ENCODE results near the gene PCAT7. TPM values are rescaled to one million over a fixed set of nuclear protein-coding genes. Genes with fewer than 3 reads are reported as not detected.

PCAT7 gene
- total RNA-seq, 1 experiment from 2014 or later, result 4.0 TPM

DNA sequence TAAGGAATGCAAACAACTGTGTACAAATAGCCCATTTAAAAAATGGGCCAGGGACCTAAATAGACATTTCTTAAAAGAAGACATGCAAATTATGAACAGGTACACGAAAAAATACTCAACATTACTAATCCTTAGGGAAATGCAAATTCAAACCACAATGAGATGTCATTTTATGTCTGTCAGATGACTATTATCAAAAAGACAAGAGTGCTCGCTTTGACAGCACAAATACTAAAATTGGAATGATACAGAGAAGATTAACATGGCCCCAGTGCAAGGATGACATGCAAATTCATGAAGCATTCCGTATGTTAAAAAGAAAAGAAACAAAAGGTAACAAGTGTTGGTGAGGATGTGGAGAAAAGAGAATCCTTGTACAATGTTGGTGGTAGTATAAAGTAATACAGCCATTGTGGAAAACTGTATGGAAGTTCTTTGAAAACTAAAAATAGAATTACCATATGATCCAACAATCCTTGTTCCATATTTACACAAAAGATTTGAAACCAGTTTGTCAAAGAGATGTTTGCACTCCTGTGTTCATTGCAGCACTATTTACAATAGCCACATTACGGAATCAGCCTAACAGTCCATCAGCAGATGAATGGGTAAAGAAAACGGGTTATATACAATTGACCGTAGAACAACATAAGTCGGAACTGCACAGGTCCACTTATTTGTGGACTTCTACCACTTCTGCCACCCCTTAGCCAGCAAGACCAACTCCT lies 47.2 kb upstream of the PCAT7 start:
- WGBS (ENCODE audit: extremely low coverage, insufficient read length, low lambda C conversion rate), result no CpG with 5 or more reads among the region's 7 CpGs
- no peak overlapping the region for H3K4me3 Mint-ChIP-seq
- H2BK15ac ChIP-seq (ENCODE audit: low read depth, low read length), result no peak overlapping the region

More for the DNA sequence above, 47.2 kb upstream of the PCAT7 start:
- Histone ChIP-seq H3K56ac (ENCODE audit: insufficient read length, low read depth, low read length) (no peak overlapping the region), H3K4ac (ENCODE audit: low read depth, low read length) (no peak overlapping the region), H2BK12ac (ENCODE audit: insufficient read length, low read depth, low read length) (no peak overlapping the region), H4K91ac (ENCODE audit: insufficient read length, low read depth, low read length) (no peak overlapping the region), H3K79me2 (ENCODE audit: insufficient read depth, low read length) (no peaks in the 10 kb centered on the region), H3K9ac (ENCODE audit: extremely low read depth, insufficient read length, low read length) (no peak overlapping the region), H3K14ac (ENCODE audit: insufficient read depth, low read length) (no peak overlapping the region), H3K9me3 (ENCODE audit: control insufficient read depth, low read depth, low read length) (no peaks in the 10 kb centered on the region), H3K79me1 (ENCODE audit: insufficient read depth, low read depth, low read length, poor library complexity, severe bottlenecking) (no peaks in the 10 kb centered on the region), H4K20me1 (ENCODE audit: control insufficient read depth, insufficient read depth, insufficient read length) (no peaks in the 10 kb centered on the region), H3T11ph (ENCODE audit: low read length) (no peak overlapping the region), H3K18ac (ENCODE audit: insufficient read length, low read depth, low read length) (no peak overlapping the region), H4K5ac (ENCODE audit: insufficient read length, low read depth, low read length) (no peak overlapping the region), H3K4me1 (ENCODE audit: insufficient read depth, low read length) (no peaks in the 10 kb centered on the region), H2BK20ac (ENCODE audit: low read depth, low read length, poor library complexity, severe bottlenecking) (no peak overlapping the region), H3K27ac (ENCODE audit: insufficient read length, low read depth, low read length) (no peak overlapping the region), H4K8ac (replicated peaks; ENCODE audit: insufficient read length, low read depth, low read length) (no peak overlapping the region), H2AFZ (ENCODE audit: low read length) (no peak overlapping the region), H3K27me3 (ENCODE audit: insufficient read depth, low read length) (no peaks in the 10 kb centered on the region), H3K23ac (ENCODE audit: insufficient read length, low read depth, low read length) (no peak overlapping the region), H2BK120ac (ENCODE audit: low read depth, low read length, poor library complexity, severe bottlenecking) (no peak overlapping the region), H3K23me2 (ENCODE audit: insufficient read length, low read depth, low read length, poor library complexity, severe bottlenecking) (no peaks in the 10 kb centered on the region), H2AK5ac (ENCODE audit: insufficient read length, low read length) (no peak overlapping the region), H3K4me2 (ENCODE audit: insufficient read depth, insufficient read length, low read length) (no peak overlapping the region), H2BK5ac (ENCODE audit: insufficient read length, low read length) (no peak overlapping the region)
- no peak for DNase-seq
- TF ChIP-seq, protein P1, sequence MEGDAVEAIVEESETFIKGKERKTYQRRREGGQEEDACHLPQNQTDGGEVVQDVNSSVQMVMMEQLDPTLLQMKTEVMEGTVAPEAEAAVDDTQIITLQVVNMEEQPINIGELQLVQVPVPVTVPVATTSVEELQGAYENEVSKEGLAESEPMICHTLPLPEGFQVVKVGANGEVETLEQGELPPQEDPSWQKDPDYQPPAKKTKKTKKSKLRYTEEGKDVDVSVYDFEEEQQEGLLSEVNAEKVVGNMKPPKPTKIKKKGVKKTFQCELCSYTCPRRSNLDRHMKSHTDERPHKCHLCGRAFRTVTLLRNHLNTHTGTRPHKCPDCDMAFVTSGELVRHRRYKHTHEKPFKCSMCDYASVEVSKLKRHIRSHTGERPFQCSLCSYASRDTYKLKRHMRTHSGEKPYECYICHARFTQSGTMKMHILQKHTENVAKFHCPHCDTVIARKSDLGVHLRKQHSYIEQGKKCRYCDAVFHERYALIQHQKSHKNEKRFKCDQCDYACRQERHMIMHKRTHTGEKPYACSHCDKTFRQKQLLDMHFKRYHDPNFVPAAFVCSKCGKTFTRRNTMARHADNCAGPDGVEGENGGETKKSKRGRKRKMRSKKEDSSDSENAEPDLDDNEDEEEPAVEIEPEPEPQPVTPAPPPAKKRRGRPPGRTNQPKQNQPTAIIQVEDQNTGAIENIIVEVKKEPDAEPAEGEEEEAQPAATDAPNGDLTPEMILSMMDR (conservative IDR thresholded peaks at IDR 0.05), result no peak
- Mint-ChIP-seq H3K36me3 (ENCODE audit: insufficient read depth in 1 of 3, low read depth in 3 of 3) (no peaks in the 10 kb centered on the region), H3K4me1 (peaks cover 0 to 4% of the 10 kb centered on the region in 2 experiments; a peak in 1 of 4 replicates), H3K27ac (no peak overlapping the region), H3K27me3 (ENCODE audit: low read depth) (no peaks in the 10 kb centered on the region; the same call in 1 of the 2 replicates), H3K9me3 (no peaks in the 10 kb centered on the region)
